Tongue (tissue), 2 donors: ENCODE data around the gene CEP43. TPM values are rescaled to one million over a fixed set of nuclear protein-coding genes. Genes with fewer than 3 reads are reported as not detected.

ENCODE experiments used
- DNase-seq: peaks from one replicate; pipeline ENCODE4 v3.0.0-alpha.2; 2015
- total RNA-seq: library from RNA; depleted of rRNA; stranded (reverse); fragments of >200 nt; gene quantifications from one replicate; pipeline ENCODE4 v1.2.3, GENCODE V29; 2014

CEP43 gene
- total RNA-seq, 1 donor from 2014 or later, result 22.6 TPM

DNA sequence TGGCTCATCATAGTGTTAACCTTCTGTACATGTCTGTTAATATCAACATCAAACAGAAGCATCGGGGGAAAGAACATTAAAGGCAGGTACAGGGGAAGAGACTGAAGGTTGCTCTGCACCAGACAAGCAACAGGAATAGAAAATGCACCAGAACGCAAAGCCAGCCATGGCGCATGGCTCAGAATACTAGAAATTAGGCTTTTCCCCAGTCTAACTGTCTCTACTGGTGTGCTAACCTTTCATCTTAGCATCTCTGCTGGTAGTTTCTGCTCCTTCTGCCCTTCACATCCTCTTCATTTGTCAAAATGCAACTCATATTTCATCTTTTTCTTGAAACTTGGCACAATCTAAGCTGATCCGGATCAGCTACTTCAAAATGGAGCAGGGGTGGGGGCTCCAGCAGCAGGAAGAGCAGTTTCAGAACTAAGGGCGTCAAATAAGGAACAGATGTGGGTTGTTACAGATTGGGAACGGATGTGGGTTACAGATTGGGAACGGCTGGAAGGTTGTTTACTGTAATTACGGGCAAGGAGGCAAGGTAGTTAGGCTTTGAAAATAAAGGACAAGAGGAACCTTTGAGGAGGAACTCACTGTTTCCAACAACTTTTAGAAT is 29.7 kb upstream of the CEP43 start:
- DNase-seq, result no peak

DNA sequence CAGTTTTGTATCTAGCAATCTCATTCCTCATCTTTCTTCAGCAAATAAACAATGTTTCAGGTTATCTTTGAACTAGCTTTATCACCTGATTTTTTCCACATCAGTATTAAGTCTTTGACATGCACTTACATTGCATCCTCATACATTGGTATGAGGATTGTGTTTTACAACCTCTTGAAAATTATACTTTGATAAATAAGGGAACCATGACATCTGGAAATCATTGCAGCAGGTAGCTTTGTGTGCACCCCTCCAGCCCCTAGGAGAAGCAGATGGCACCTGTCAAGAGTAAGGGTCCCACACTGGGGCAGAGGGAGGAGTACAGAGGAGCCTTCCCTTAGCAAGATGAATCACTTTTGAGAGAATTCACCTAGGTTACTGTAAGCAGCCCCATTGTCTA is 29.1 kb upstream of the CEP43 start:
- no peak for DNase-seq

DNA sequence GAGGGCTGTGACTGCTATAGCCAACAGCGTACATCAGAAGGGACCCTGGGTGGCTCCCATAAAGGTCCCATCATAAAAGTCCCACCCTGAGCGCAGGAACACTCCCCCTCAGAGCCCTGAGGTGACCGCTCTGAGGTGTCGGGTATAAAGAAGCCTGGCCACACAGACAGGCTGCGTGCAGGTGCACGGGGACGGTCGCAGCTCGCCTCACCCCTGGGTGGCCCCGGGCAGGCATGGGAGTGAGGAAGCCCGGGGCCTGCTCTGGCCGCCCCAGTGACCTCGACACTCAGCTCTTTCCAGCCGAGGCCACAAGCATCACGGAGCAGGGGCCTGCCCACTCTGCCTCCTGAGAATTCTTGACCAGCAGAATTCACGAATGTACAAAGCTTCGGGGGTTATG is 28.4 kb upstream of the CEP43 start:
- no peak for DNase-seq

DNA sequence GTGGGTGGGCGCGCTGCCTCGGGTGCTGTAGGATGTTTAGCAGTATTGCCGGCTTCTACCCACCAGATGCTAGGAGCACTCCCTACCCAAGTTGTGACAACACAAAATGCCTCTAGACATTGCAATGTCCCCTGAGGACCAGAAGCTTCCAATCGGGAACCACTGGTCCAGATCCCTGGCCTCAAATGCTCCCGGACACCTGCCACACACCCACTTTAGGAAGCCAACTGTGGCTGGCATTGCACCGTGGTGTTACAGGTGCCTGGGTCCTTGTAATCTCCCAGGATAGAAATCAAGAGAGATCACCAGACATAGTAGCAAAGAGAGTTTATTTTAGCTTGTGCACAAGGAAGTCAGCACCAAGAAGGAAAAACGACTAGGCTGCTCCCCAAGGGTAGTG is 27.9 kb upstream of the CEP43 start:
- DNase-seq, result no peak

DNA sequence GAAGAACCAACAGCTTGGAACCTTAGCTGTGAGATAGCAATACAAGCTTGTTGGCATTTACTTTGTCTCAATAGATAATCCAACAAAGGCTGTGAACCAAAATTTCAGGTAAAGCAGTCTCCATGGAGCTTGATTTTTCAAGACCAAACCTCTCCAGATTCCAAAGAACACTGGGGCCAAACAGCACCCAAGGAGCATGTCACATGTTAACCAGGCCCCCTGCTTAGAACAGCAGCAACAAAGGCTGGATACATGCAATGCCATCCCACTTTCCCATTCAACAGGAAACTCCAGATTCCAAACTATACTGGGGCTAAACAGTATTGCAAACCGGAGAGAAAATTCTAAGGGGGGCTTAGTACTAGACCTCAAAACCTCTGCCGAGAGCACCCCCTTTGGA is 27.1 kb upstream of the CEP43 start:
- DNase-seq, result no peak

DNA sequence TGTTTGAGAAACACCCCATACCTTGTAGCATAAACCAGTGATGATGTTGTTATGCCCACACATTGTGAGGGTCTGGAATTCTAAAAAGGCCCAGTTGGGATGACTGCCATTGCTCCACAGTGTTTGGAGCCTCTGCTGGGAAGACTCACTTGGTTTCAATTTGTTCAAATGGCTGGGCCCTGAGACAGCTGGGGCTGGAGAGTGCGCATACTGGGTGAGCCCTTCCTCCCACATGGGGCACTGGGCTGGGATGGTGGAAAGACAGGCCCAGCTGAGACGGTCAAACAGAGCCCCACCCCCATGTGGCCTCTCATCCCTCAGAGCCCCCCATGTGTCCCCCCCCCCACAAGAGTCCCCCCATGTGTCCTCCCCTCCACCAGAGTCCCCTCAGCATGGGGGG is 22.6 kb upstream of the CEP43 start:
- no peak for DNase-seq

DNA sequence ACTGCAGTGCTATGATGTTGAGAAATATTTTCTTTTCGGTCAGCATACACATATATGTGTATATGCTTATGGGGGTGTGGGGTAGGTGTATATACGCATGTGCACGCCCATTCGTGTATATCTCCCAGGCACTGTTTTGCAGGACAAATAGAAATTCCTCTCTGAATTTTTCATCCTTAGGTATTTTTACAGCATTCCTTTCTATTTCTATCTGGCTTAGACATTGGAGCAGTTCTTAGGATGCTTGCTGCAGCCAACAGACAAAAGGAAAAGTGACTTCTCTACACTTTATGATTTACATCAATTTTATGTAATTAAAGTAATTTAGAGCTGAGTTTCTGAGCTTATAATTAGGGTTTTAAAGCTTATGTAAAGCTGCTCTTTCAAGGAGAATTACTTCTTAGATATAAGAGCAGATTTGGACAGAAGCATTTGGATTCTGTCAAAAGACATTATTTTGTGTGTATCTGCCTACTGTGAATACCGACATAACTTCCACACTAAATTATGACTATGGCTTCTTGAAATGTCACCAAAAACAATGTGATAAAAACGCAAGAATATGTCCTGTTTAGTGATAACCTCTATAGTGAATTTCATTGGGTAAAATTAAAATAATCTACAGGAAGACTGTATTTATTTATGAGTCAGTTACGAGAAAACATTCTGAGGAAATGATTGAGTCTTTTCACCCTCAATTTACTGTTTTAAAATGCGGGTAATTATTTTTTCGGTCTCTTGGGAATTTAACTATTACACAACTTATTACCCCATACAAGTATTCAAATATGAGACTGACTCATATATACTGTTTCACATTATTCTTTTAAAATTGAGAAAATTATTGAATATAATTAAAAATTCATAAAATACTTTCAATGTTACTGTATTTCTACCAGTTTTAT is 21.3 kb upstream of the CEP43 start:
- DNase-seq, result no peak

DNA sequence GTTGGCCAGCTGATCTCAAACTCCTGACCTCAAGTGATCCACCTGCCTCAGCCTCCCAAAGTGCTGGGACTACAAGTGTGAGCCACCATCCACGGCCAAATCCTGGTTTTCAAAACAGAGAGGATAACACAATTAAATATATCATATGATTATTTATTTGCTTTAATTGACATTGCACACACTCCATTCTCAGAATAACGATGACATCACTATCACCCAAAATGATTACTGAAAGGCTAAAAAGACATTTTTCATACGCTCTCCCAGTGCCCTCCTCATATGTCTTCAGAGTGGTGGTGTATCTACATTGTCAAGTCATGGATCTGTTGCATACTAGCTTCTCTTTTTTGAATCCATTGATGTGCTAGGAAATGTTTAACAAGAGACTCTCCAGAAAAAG is 18.5 kb upstream of the CEP43 start:
- no peak for DNase-seq

DNA sequence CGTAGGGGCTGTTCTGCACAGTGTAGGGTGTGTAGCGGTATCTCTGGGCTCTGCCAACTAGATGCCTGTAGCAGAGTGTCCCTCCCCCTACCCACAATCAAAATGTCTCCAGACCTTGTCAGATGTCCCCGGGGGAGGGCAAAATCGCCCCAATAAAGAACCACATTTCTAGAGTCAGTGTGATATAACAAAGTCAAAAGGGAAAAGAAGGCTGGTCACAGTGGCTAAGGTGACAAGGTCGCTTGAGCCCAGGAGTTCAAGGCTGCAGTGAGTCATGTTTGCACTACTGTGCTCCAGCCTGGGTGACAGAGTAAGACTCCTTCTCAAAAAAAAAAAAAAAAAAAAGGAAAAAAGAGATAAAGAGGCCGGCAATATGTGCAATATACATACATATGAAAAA is 11.7 kb upstream of the CEP43 start:
- DNase-seq, result no peak

DNA sequence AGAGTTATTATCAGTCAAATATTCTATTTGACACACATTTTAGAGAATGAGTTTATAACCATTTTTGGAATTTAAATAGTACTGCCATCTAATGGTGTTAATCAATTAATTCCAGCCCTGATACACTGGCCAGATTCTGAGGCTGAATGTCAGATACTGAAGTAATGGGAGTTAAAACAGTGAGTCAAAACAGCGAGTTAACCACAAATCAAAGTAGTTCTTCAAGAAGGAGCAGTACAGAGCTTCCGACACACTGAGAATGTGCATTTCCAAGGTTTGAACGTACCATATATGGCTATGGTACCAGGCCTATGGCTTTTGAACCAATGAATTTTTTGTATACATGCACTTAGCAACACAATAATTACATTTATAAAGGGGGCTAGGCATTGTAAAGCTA is 11.3 kb upstream of the CEP43 start:
- DNase-seq, result no peak

DNA sequence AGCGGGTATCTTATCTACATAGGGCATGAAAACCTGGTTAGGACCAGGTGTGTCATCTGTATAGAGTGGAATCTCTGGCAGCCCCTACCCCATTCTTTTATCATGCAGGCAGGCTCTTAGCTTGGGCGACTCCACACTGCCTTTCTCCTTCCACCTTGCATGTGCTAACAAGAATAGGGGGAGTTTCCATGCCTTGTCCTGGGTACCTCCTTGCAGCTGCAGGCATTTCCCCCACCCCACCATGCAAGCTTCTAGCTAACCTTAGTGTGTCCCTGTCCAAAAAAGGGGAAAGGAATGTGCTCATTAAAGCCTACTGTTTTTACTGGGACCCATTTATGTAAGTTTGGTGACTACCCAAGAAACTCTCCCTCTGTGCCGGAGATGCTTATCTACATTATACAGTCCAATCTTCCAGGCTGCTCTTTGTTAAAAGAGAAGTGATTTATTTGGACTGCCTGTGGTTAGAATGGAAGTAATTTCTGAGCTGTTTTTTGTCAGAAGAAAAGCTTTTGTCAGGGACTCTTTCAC is 10.5 kb upstream of the CEP43 start:
- DNase-seq, result no peak

DNA sequence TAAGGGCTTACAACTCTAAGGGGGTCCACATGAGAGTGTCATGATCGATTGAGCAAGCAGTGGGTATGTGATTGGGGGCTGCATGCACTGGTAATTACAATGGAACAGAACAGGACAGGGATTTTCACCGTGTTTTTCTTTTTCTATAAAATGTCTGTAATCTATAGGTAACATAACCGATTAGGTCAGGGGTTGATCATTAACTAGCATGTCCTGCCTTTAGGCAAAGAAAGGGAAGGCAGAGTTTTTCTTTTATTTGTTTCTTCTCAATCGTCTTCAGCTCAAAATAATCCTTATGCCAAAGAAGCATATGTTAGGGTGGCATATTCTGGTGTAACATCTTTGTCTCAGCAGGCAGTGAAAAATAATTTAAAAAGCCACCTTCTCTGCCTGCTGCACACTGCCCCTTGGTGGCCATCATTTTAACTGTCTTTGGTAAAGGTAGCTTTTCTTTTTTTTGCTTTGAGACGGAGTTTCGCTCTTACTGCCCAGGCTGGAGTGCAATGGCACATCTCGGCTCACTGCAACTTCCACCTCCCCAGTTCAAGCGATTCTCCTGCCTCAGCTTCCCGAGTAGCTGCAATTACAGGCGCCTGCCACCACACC is 9.7 kb upstream of the CEP43 start:
- peak; percentile 32 for DNase-seq

DNA sequence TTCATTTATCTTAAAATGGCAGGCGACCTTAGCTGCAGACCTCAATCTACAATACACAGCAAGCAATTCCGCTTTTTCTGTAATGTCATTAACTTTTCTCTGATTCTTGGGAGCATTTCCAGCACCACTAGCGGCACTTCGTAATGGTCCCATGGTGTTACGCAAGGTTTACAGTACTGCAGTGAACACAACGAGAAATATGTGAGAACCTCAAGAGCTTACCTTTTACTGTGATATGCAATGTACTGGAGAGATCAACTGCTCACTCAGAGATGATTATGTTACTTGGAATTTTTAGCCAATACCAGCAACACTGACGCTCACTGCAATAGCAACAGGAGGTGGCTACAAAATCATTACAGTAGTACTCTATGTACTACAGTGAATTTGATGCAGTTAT is 2.8 kb upstream of the CEP43 start:
- no peak for DNase-seq

DNA sequence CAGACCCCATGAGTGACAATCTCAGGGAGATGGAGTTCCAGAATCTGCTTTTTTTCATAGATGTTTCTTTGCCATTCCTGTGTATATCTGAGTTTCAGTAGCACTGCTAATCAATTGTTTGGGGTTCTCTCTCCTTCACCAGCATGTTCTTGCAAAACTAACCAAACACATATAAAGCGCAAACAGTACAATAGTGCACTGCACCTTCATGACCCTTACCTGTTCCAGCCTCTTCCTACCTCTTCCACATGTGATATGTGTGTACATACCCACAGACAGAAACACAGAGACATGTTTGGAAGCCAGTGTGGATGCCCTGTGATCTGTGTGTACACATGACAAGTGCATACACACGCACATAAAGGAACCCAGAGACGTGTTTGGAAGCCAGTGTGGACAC is 1.8 kb upstream of the CEP43 start:
- DNase-seq, result no peak

DNA sequence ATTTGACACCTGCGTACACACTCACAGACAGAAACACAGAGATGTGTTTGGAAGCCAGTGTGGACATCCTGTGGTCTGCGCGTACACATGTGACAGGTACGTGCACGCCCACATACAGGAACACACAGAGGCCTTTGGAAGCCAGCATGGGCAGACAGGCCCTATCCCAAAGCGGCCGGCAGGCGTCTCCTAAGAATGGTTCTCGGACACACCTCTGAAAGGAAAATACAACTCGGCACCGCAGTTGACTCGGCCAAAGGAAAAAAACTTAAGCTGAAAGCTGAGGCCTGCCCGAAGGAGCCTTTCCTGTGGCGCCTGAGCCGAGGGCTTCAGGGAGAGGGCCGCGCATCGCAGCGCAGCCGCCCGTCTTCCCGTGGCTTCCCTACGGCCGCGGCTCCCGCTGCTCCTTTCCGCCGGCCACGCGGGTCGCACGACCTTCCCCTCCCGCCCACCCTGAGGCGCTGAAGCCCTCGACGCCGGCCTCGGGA is 1.4 kb upstream of the CEP43 start:
- DNase-seq, result peak; percentile 70

DNA sequence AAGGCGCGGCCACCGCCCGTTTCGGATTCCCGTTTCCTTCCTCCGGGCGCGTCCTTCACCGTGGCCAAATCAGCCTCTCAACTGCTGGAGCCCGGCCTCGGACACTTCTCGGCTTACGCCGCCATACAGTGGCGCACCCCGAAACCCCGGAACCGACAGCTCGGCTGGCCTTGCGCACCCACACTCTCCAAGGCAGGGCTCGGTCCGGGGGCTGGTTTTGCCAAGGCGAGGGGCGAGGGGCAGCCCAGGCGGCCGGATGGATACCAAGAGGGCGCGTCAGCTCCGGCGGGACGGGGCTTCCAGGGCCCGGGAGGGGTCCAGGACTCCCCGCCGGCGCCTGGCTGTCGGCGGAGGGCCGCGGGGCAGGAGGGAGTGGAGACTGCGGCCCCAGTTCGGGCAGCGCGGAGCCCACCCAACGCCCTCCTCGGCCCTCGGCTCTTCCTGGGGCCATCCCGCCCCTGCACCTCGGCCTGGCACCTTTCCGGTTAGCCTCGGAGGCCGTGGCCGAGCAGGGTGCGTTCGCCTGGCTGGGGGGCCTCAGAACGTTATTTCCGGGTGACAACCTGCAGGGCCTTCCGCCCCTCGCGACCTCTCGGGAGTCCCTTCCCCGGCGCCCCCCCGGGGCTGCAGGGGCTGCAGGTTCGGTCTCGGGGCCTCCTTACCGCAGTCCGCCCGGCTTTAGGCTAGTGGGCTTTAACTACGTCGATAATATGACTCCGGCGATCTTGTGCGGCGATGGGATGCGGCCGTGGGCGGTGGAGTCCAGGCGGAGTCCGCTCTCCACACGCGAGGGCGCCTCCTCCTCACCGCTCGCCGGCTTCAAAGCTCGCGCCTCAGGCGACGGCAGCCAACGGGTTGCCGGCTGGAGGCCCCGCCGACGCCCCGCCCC is 697 bp upstream of the CEP43 start:
- no peak for DNase-seq

DNA sequence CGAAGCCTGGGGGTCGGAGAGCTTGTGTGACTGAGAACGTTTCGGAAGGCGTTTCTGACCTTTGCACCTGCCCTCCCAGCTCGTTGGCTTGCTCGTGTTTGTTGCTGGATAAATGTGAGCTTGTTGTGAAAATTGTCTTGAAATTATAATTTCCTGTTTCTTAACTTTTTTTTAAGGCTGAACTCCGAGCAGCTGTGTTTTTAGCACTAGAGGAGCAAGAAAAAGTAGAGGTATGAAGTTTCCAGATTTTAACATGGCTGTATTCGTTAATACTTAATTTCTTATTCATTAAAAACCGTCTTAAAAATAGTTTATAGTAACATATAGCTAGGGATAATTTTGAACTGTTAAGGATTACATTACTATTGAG is 672 bp downstream of the CEP43 start:
- DNase-seq, result no peak

DNA sequence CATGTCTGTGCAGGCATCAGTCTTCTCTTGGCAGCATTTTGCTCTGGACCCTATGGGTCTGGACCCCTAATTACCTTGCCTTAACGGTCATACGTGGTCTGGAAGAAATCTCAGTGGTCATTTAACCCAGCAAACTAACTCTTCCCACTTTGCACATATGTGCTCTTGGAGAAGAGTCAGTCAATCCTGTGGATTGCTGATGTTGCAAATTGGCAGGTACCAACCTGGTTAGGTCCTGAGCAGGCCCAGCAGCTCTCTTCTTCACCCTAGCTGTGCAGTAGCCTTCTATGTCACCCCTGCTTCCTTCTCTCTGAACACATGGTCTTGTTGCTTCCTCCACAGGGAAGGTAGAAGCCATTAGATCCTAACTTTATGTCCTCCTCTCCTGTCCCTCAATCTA is 1.6 kb downstream of the CEP43 start:
- no peak for DNase-seq

DNA sequence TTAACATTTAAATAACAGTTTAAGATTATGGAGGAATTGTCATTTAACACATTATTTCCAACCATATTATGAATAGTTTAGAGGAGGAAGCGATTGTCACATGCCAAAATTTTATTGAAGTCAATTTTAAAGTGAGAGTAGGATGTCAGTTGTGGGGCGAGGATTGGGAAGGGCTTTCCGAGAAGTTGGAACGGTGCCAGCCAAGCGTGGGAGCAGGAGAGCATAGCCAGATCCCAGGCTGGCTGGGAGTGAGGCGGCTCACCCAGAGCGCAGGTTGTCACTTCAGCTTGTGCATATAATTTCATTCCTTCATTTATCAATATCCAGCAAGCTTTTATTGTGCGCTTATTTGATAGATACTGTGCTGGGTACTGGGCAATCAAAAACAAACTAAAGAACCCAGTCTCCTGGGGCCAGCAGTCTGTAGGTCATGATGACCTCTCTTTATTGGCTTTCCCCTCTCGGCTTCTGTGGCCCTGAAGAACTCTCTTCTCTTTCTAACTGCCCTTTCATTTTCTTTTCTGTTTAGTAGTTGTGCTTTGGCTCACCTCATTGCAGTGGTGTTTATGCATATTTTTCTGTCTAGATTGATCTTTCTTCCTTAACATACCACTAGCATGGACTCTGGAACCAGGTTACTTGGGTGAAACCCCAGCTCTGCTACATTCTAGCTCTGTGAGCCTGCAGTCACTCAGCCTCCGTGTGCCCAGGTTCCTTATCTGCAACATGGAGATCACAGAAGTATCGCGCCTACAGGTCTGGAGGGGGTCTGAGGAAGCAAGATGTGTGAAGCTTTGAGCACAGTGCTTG is 6.4 kb downstream of the CEP43 start:
- DNase-seq, result peak; percentile 43

DNA sequence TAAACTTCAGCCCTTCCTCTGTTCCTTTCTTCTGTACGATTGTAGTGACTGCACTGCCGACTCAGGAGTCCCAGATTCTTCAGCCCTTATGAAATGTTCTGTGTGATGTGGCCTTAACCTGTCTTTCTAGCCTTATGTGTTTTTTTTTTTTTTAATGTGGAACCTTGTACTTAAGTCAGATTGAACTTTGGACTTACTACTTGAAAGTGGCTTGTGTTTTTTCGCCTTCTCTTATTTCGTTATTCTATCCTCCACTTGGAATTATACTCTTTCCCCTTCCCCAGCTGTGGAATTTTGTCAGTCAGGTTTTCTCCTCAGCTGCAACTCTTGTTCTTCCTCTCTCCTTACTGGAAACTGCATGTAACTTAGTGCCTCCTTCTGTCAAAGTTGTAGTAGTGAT is 8.8 kb downstream of the CEP43 start:
- peak; percentile 11 for DNase-seq

DNA sequence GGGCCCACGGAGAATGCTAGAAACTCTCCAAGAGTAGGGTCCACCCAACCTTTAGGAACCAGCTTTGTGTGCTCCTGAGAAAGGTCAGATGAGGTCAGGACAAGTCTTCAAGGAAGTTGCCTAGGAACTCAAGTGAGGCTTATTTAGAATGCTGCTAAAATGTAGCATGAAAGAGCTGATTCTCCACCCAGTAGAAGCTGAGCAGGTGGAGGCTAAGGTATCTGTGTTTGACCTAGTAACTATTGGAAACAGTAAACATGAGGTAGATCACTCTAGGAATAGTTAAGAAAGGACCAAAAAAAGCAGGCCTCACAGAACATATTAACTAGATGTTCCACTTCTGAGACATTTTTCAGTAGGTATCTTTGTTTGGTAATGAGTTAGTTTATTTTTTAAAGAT is 13.9 kb downstream of the CEP43 start:
- no peak for DNase-seq
